ENCODE data around the gene NFE2. TPM values are rescaled to one million over a fixed set of nuclear protein-coding genes. Genes with fewer than 3 reads are reported as not detected.

NFE2 gene
- polyA plus RNA-seq, 1 donor (not counting 4 experiments of a cell fraction or from before 2014, with no cell fraction given) = 0.25 TPM

DNA sequence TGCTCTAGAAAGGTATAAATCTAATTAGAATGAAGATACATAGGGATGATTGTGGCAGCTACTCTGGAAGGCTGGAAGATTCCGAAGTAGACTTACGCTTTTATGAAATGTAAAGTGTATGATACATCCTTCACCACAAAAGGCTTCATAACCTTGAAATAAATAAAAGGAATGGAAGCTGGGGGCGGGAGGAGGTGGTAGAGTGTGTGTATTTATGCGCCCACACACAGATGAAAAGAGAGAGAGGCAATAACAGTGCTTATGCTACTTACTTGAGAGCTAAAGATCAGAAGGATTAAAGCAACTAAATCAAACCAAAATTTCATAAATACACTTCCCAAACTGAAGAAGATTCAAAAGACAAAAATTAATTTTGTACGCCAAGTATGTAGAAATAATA is 51.3 kb downstream of the NFE2 start:
- Histone ChIP-seq H3K36me3 (ENCODE audit: control insufficient read depth in 2 of 2, extremely low read depth in 1 of 2, insufficient read depth in 2 of 2, low read length in 2 of 2) (peaks cover 0 to 8% of the 10 kb centered on the region in 2 experiments), H3K79me2 (ENCODE audit: control insufficient read depth, insufficient read depth, low read length) (no peaks in the 10 kb centered on the region), H3K4me3 (ENCODE audit: control insufficient read depth in 2 of 3, extremely low read depth in 1 of 3, insufficient read depth in 2 of 3, low read depth in 1 of 3, low read length in 3 of 3) (no peak overlapping the region), H3K9me3 (ENCODE audit: control insufficient read depth, low read depth, low read length) (no peaks in the 10 kb centered on the region), H3K27ac (ENCODE audit: control insufficient read depth, insufficient read depth, low read length) (no peak overlapping the region), H4K20me1 (ENCODE audit: control insufficient read depth, extremely low read depth, insufficient read depth, low read length) (no peaks in the 10 kb centered on the region), H2AFZ (ENCODE audit: control insufficient read depth, low read length) (no peak overlapping the region), H3K9ac (ENCODE audit: control insufficient read depth, extremely low read depth, insufficient read depth, low read length) (no peak overlapping the region), H3K27me3 (ENCODE audit: control insufficient read depth, extremely low read depth, insufficient read depth, low read length) (no peaks in the 10 kb centered on the region), H3K4me1 (ENCODE audit: control insufficient read depth, extremely low read depth, insufficient read depth, low read length) (no peaks in the 10 kb centered on the region), H3K9me1 (ENCODE audit: control insufficient read depth, extremely low read depth, insufficient read depth, low read length) (no peaks in the 10 kb centered on the region), H3K4me2 (ENCODE audit: control insufficient read depth, extremely low read depth, insufficient read depth, low read depth, low read length) (no peak overlapping the region)
- FAIRE-seq = no peak
- DNase-seq (ENCODE audit: low read depth, low spot score) = no peak
- no peak for TF ChIP-seq EZH2 (IDR thresholded peaks at IDR 0.05; ENCODE audit: low read length)
- TF ChIP-seq, protein P1, sequence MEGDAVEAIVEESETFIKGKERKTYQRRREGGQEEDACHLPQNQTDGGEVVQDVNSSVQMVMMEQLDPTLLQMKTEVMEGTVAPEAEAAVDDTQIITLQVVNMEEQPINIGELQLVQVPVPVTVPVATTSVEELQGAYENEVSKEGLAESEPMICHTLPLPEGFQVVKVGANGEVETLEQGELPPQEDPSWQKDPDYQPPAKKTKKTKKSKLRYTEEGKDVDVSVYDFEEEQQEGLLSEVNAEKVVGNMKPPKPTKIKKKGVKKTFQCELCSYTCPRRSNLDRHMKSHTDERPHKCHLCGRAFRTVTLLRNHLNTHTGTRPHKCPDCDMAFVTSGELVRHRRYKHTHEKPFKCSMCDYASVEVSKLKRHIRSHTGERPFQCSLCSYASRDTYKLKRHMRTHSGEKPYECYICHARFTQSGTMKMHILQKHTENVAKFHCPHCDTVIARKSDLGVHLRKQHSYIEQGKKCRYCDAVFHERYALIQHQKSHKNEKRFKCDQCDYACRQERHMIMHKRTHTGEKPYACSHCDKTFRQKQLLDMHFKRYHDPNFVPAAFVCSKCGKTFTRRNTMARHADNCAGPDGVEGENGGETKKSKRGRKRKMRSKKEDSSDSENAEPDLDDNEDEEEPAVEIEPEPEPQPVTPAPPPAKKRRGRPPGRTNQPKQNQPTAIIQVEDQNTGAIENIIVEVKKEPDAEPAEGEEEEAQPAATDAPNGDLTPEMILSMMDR (optimal IDR thresholded peaks at IDR 0.05 in 1 of 3, IDR thresholded peaks at IDR 0.05 in 1 of 3, conservative IDR thresholded peaks at IDR 0.05 in 1 of 3; ENCODE audit: extremely low read depth in 1 of 3, insufficient read depth in 2 of 3, low read length in 3 of 3) = no peak
- dilution Hi-C loops (cut with MboI; ENCODE audit: extremely low pct_ligation_motif_present, low sequenced_read_pairs) = no loop called here

DNA sequence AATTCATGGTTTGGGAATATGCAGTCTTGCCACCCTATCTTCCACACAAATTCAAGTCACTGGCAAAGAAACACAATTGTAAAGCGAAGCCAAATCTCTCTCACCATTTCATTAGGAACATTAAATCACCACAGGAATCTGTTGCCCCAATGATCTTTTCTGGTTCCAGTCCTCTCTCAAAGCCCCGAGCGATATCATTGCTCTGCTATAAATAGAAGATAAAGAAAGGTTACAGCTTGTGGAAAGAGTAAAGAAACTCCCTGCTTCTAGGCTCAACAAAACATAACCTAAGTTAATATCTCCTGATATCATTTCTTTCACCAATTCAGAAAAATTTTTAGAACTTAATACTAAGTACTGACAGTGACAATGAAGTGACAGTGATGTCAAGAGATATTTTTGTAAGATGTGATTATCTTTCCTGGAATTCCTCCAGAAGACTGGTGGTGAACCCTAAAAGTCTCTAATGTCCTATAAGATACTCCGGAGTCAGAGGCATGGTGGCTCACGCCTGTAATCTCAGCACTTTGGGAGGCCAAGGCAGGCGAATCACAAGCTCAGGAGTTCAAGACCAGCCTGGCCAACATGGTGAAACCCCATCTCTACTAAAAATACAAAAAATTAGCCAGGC is 54.7 kb downstream of the NFE2 start:
- FAIRE-seq (no peak), DNase-seq (ENCODE audit: low read depth, low spot score) (no peak)
- Histone ChIP-seq H3K4me3 (ENCODE audit: control insufficient read depth in 2 of 3, extremely low read depth in 1 of 3, insufficient read depth in 2 of 3, low read depth in 1 of 3, low read length in 3 of 3) (no peak overlapping the region), H2AFZ (ENCODE audit: control insufficient read depth, low read length) (no peak overlapping the region), H3K27me3 (ENCODE audit: control insufficient read depth, extremely low read depth, insufficient read depth, low read length) (no peaks in the 10 kb centered on the region), H3K9me1 (ENCODE audit: control insufficient read depth, extremely low read depth, insufficient read depth, low read length) (no peaks in the 10 kb centered on the region), H4K20me1 (ENCODE audit: control insufficient read depth, extremely low read depth, insufficient read depth, low read length) (no peaks in the 10 kb centered on the region), H3K9ac (ENCODE audit: control insufficient read depth, extremely low read depth, insufficient read depth, low read length) (no peak overlapping the region), H3K36me3 (ENCODE audit: control insufficient read depth in 2 of 2, extremely low read depth in 1 of 2, insufficient read depth in 2 of 2, low read length in 2 of 2) (peaks cover 0 to 14% of the 10 kb centered on the region in 2 experiments), H3K4me2 (ENCODE audit: control insufficient read depth, extremely low read depth, insufficient read depth, low read depth, low read length) (no peak overlapping the region), H3K4me1 (ENCODE audit: control insufficient read depth, extremely low read depth, insufficient read depth, low read length) (peaks cover 8% of the 10 kb centered on the region), H3K9me3 (ENCODE audit: control insufficient read depth, low read depth, low read length) (no peaks in the 10 kb centered on the region), H3K27ac (ENCODE audit: control insufficient read depth, insufficient read depth, low read length) (no peak overlapping the region), H3K79me2 (ENCODE audit: control insufficient read depth, insufficient read depth, low read length) (no peaks in the 10 kb centered on the region)
- TF ChIP-seq EZH2 (IDR thresholded peaks at IDR 0.05; ENCODE audit: low read length) = no peak
- TF ChIP-seq, protein P1 (optimal IDR thresholded peaks at IDR 0.05 in 1 of 3, IDR thresholded peaks at IDR 0.05 in 1 of 3, conservative IDR thresholded peaks at IDR 0.05 in 1 of 3; ENCODE audit: extremely low read depth in 1 of 3, insufficient read depth in 2 of 3, low read length in 3 of 3) = no peak
- dilution Hi-C loops (cut with MboI; ENCODE audit: extremely low pct_ligation_motif_present, low sequenced_read_pairs) = no loop called here

Small RNA genes within 50 kb of the gene (small RNA-seq; reads per million reads assigned to genes)
- gene MIR148B (ENCODE audit: insufficient read length in 3 of 3, low read depth in 3 of 3, low replicate concordance in 1 of 3) = 141 to 6,276 (median 6,046) reads per million in 3 experiments
- 0 reads per million in 3 experiments for gene RN7SL390P (ENCODE audit: insufficient read length in 3 of 3, low read depth in 3 of 3, low replicate concordance in 1 of 3)
- gene RN7SL744P (ENCODE audit: insufficient read length in 3 of 3, low read depth in 3 of 3, low replicate concordance in 1 of 3) = 0 reads per million in 3 experiments
- 0 reads per million in 3 experiments for gene RNU6-950P (ENCODE audit: insufficient read length in 3 of 3, low read depth in 3 of 3, low replicate concordance in 1 of 3)

Other genes starting within 250 kb of the NFE2 start
- 0.81 to 1.8 TPM (median 1.8 TPM) in 3 replicates for gene HOXC4, start 247.2 kb downstream of the NFE2 start, polyA plus RNA-seq
- gene SMUG1, start 112.0 kb downstream of the NFE2 start, polyA plus RNA-seq = 38.6 to 45.3 TPM (median 39.6 TPM) in 3 replicates
- gene CBX5, start 20.9 kb downstream of the NFE2 start, polyA plus RNA-seq = 15.5 to 25.8 TPM (median 23.3 TPM) in 3 replicates
- 269 to 1,061 TPM (median 583 TPM) in 3 replicates for gene HNRNPA1, start 20.3 kb downstream of the NFE2 start, polyA plus RNA-seq
- gene COPZ1, start 24.1 kb upstream of the NFE2 start, polyA plus RNA-seq = 208 to 280 TPM (median 237 TPM) in 3 replicates
- gene GPR84, start 63.5 kb upstream of the NFE2 start, polyA plus RNA-seq = 0.08 to 0.17 TPM (median 0.12 TPM) in 3 replicates
- 11.4 to 20.1 TPM (median 13.3 TPM) in 3 replicates for gene ZNF385A, start 83.7 kb upstream of the NFE2 start, polyA plus RNA-seq
- 47.9 to 107 TPM (median 68.0 TPM) in 3 replicates for gene ITGA5, start 118.3 kb upstream of the NFE2 start, polyA plus RNA-seq
- 0.10 TPM in 1 of 3 replicates, not detected in the others for gene GTSF1, start 172.6 kb upstream of the NFE2 start, polyA plus RNA-seq
- 0.03 TPM in 1 of 3 replicates, not detected in the others for gene NCKAP1L, start 196.7 kb upstream of the NFE2 start, polyA plus RNA-seq
- not detected in 3 replicates for gene PDE1B, start 248.6 kb upstream of the NFE2 start, polyA plus RNA-seq

Data from keratinocyte (primary cell).